Measurements from ENCODE around the gene CACNA1G. TPM values are rescaled to one million over a fixed set of nuclear protein-coding genes. Genes with fewer than 3 reads are reported as not detected.

Gene CACNA1G
- total RNA-seq, 2 experiments from 2014 or later, result not detected

GRCh38 chr17:50514388-50514787, 46.1 kb upstream of the CACNA1G start:
- Histone ChIP-seq H3K9me2 (ENCODE audit: insufficient read depth, low read length) (no peaks in the 10 kb centered on the region), H4K20me1 (ENCODE audit: insufficient read depth, low read length) (no peaks in the 10 kb centered on the region), H2AFZ (ENCODE audit: low read length) (no peak overlapping the region), H3K4me2 (ENCODE audit: low read length) (no peak overlapping the region), H3K4me1 (ENCODE audit: insufficient read depth, low read length, poor library complexity, severe bottlenecking) (no peaks in the 10 kb centered on the region), H3K79me2 (ENCODE audit: insufficient read depth, low read depth, low read length) (no peaks in the 10 kb centered on the region), H3K36me3 (ENCODE audit: insufficient read depth, low read length) (no peaks in the 10 kb centered on the region), H3K4me3 (ENCODE audit: low read depth, low read length, poor library complexity, severe bottlenecking) (no peak overlapping the region), H3K9me3 (ENCODE audit: low read length) (no peaks in the 10 kb centered on the region), H3K27ac (ENCODE audit: low read depth, low read length, poor library complexity, severe bottlenecking) (no peak overlapping the region)
- CTCF ChIA-PET (ENCODE audit: unreplicated experiment), result no interaction called here
- intact Hi-C loops (cut with micrococcal nuclease; ENCODE audit: unreplicated experiment), result no loop called here
- POLR2A ChIA-PET, result no interaction called here
- DNase-seq (ENCODE audit: low spot score), result no peak
- BruUV-seq (replicated peaks), result no TSS peak
- no peak for TF ChIP-seq CTCF (conservative IDR thresholded peaks at IDR 0.05; ENCODE audit: low read length)
- no peak for TF ChIP-seq EZH2phosphoT487 (IDR thresholded peaks at IDR 0.05; ENCODE audit: borderline replicate concordance, low read depth, low read length)

- Histone ChIP-seq H3K36me3 (ENCODE audit: insufficient read depth, low read length) (no peaks in the 10 kb centered on the region), H3K27ac (ENCODE audit: low read depth, low read length, poor library complexity, severe bottlenecking) (no peak overlapping the region), H3K4me2 (ENCODE audit: low read length) (no peak overlapping the region), H3K4me1 (ENCODE audit: insufficient read depth, low read length, poor library complexity, severe bottlenecking) (no peaks in the 10 kb centered on the region), H3K9me2 (ENCODE audit: insufficient read depth, low read length) (no peaks in the 10 kb centered on the region), H2AFZ (ENCODE audit: low read length) (no peak overlapping the region), H3K79me2 (ENCODE audit: insufficient read depth, low read depth, low read length) (no peaks in the 10 kb centered on the region), H3K9me3 (ENCODE audit: low read length) (no peaks in the 10 kb centered on the region), H4K20me1 (ENCODE audit: insufficient read depth, low read length) (no peaks in the 10 kb centered on the region), H3K4me3 (ENCODE audit: low read depth, low read length, poor library complexity, severe bottlenecking) (no peak overlapping the region)
- ChIA-PET CTCF (ENCODE audit: unreplicated experiment) (no interaction called here), POLR2A (no interaction called here)
- BruUV-seq (replicated peaks), result no TSS peak
- intact Hi-C loops (cut with micrococcal nuclease; ENCODE audit: unreplicated experiment), result no loop called here
- TF ChIP-seq EZH2phosphoT487 (IDR thresholded peaks at IDR 0.05; ENCODE audit: borderline replicate concordance, low read depth, low read length) (no peak), CTCF (conservative IDR thresholded peaks at IDR 0.05; ENCODE audit: low read length) (no peak)
- DNase-seq (ENCODE audit: low spot score), result no peak
Observed at GRCh38 chr17:50514936-50515702, 45.4 kb upstream of the CACNA1G start.

GRCh38 chr17:50517011-50517410, 43.5 kb upstream of the CACNA1G start:
- H3K9me2 ChIP-seq (ENCODE audit: insufficient read depth, low read length), result no peaks in the 10 kb centered on the region
- no peak overlapping the region for H3K27ac ChIP-seq (ENCODE audit: low read depth, low read length, poor library complexity, severe bottlenecking)
- POLR2A ChIA-PET, result interaction anchor here (1.3 kb wide), 1 partner anchor 12 kb away, joined by 3 read pairs; no protein-coding TSS in a partner anchor
- no peaks in the 10 kb centered on the region for H3K36me3 ChIP-seq (ENCODE audit: insufficient read depth, low read length)
- no peak overlapping the region for H3K4me3 ChIP-seq (ENCODE audit: low read depth, low read length, poor library complexity, severe bottlenecking)
- no peaks in the 10 kb centered on the region for H3K79me2 ChIP-seq (ENCODE audit: insufficient read depth, low read depth, low read length)
- no peaks in the 10 kb centered on the region for H3K4me1 ChIP-seq (ENCODE audit: insufficient read depth, low read length, poor library complexity, severe bottlenecking)
- CTCF ChIA-PET (ENCODE audit: unreplicated experiment), result no interaction called here
- intact Hi-C loops (cut with micrococcal nuclease; ENCODE audit: unreplicated experiment), result no loop called here
- DNase-seq (ENCODE audit: low spot score), result no peak
- no TSS peak for BruUV-seq (replicated peaks)
- H4K20me1 ChIP-seq (ENCODE audit: insufficient read depth, low read length), result no peaks in the 10 kb centered on the region
- H3K4me2 ChIP-seq (ENCODE audit: low read length), result no peak overlapping the region
- H3K9me3 ChIP-seq (ENCODE audit: low read length), result no peaks in the 10 kb centered on the region
- no peak overlapping the region for H2AFZ ChIP-seq (ENCODE audit: low read length)
- TF ChIP-seq EZH2phosphoT487 (IDR thresholded peaks at IDR 0.05; ENCODE audit: borderline replicate concordance, low read depth, low read length) (no peak), CTCF (conservative IDR thresholded peaks at IDR 0.05; ENCODE audit: low read length) (no peak)
